Gastroesophageal sphincter (tissue), 4 donors: ENCODE measurements around the gene ADCY9. TPM values are rescaled to one million over a fixed set of nuclear protein-coding genes. Genes with fewer than 3 reads are reported as not detected.
"Not testable (repeated sequence)": the region's sequence is repeated elsewhere in the genome, so short reads cannot be mapped to it uniquely, and the experiment has no call there.

Experiments
- ATAC-seq: fragments of 150-250 bp; one replicate; pipeline ENCODE4 v1.9.1; 2016; ENCODE audit warnings: mild to moderate bottlenecking, moderate library complexity
- H3K27ac ChIP-seq, 4 donors: fragments of 200-600 bp; sonication (generic) in 3 of 4; 1 replicate in 3 of 4; 2 replicates in 1 of 4; pipeline ENCODE4 v1.5.1; 2016 to 2019
- H3K27me3 ChIP-seq: fragments of 200-600 bp; sonication (generic); one replicate; pipeline ENCODE4 v1.5.1; 2019
- H3K36me3 ChIP-seq, 2 donors: fragments of 200-600 bp; sonication (generic); one replicate each; pipeline ENCODE4 v1.5.1; 2019; ENCODE audit warnings: control low read depth in 1 of 2
- H3K4me1 ChIP-seq, 3 donors: fragments of 200-600 bp; sonication (generic); 1 replicate in 2 of 3; 2 replicates in 1 of 3; pipeline ENCODE4 v1.5.1; 2016 to 2019; ENCODE audit warnings: control low read depth in 2 of 3
- H3K4me3 ChIP-seq, 2 donors: fragments of 200-600 bp; sonication (generic); one replicate each; pipeline ENCODE4 v1.5.1; 2019; ENCODE audit warnings: mild to moderate bottlenecking in 1 of 2, moderate library complexity in 1 of 2
- H3K9me3 ChIP-seq, 3 donors: fragments of 200-600 bp; sonication (generic); one replicate each; pipeline ENCODE4 v1.5.1; 2017 to 2019; ENCODE audit warnings: control low read depth in 2 of 3
- CTCF ChIP-seq, 4 experiments: fragments of 200-600 bp in 2 of 4; fragments of 450-650 bp in 2 of 4; sonication (generic) in 1 of 4; IDR thresholded peaks; one replicate each; pipeline ENCODE4 v1.5.1; 2017 to 2019; ENCODE audit warnings: antibody characterized with exemption in 4 of 4, mild to moderate bottlenecking in 2 of 4, moderate library complexity in 2 of 4
- EP300 ChIP-seq: sonication (generic); formaldehyde crosslinking; IDR thresholded peaks from one replicate; pipeline ENCODE4 v1.6.1; 2017; ENCODE audit warnings: antibody characterized with exemption, mild to moderate bottlenecking
- POLR2A ChIP-seq, 2 donors: fragments of 450-650 bp; IDR thresholded peaks; one replicate each; pipeline ENCODE4 v1.6.1; 2017; ENCODE audit warnings: antibody characterized with exemption in 2 of 2, mild to moderate bottlenecking in 2 of 2, moderate library complexity in 1 of 2
- POLR2AphosphoS5 ChIP-seq: sonication (generic); formaldehyde crosslinking; IDR thresholded peaks from one replicate; pipeline ENCODE4 v1.6.1; 2017; ENCODE audit warnings: antibody characterized with exemption
- WGBS, 2 donors: methylation state at CpG; one replicate each; pipeline ENCODE4 v1.1.5; 2018; ENCODE audit warnings: low coverage in 1 of 2; 5-methylcytosine and 5-hydroxymethylcytosine counted together
- total RNA-seq, 4 donors: library from RNA; depleted of rRNA; stranded (reverse); fragments of >200 nt; gene quantifications; one replicate each; pipeline ENCODE4 v1.1.0, GENCODE V29; 2016

Gene ADCY9
- total RNA-seq, 4 donors from 2014 or later, result 33.0 to 83.5 (median 43.4) TPM

GRCh38 chr16:3938843-3939624 is 177.2 kb downstream of the ADCY9 start:
- H3K36me3 ChIP-seq, result no peaks in the 10 kb centered on the region
- H3K4me1 ChIP-seq, result peaks cover 0 to 12% (median 4%) of the 10 kb centered on the region in 3 donors
- peak; percentile 72 to 96 (median 84) for TF ChIP-seq CTCF (IDR thresholded peaks at IDR 0.05)
- no peak for TF ChIP-seq POLR2AphosphoS5
- WGBS, 2 donors, result 2 to 21% methylated on average over 8 to 17 of the region's 43 CpGs
- H3K4me3 ChIP-seq, result peak overlapping the region; percentile 29 to 54
- ATAC-seq, result peak; percentile 79
- no peaks in the 10 kb centered on the region for H3K9me3 ChIP-seq
- peak overlapping the region in 1 of 4 donors; percentile 45 for H3K27ac ChIP-seq
- no peaks in the 10 kb centered on the region for H3K27me3 ChIP-seq

GRCh38 chr16:3938471-3938842 is 177.8 kb downstream of the ADCY9 start:
- Histone ChIP-seq H3K27ac (no peak overlapping the region), H3K36me3 (no peaks in the 10 kb centered on the region), H3K4me3 (peak overlapping the region; percentile 29 to 54), H3K27me3 (no peaks in the 10 kb centered on the region), H3K9me3 (no peaks in the 10 kb centered on the region), H3K4me1 (peaks cover 0 to 12% (median 4%) of the 10 kb centered on the region in 3 donors)
- TF ChIP-seq CTCF (IDR thresholded peaks at IDR 0.05) (no peak), POLR2A (IDR thresholded peaks at IDR 0.05) (no peak), POLR2AphosphoS5 (no peak), EP300 (no peak)
- no peak for ATAC-seq
- WGBS, 2 donors, result 29% methylated on average over 7 of the region's 19 CpGs; no CpG with 5 or more reads in 1 of the 2 donors

GRCh38 chr16:3937066-3937875 is 179.0 kb downstream of the ADCY9 start:
- no peak for TF ChIP-seq POLR2AphosphoS5
- H3K27me3 ChIP-seq, result no peaks in the 10 kb centered on the region
- WGBS, 2 donors, result 77 to 94% methylated on average over 5 to 6 of the region's 13 CpGs

GRCh38 chr16:3935921-3936320 is 180.3 kb downstream of the ADCY9 start:
- no peak for TF ChIP-seq CTCF (IDR thresholded peaks at IDR 0.05)
- TF ChIP-seq POLR2AphosphoS5, result no peak
- TF ChIP-seq POLR2A (IDR thresholded peaks at IDR 0.05), result no peak
- TF ChIP-seq EP300, result no peak
- ATAC-seq, result no peak
- WGBS, 2 donors, result 100% methylated on average over 1 to 2 of the region's 4 CpGs

More at GRCh38 chr16:3937066-3937875, 179.0 kb downstream of the ADCY9 start:
- ATAC-seq, result no peak
- Histone ChIP-seq H3K9me3 (no peaks in the 10 kb centered on the region), H3K36me3 (no peaks in the 10 kb centered on the region), H3K4me3 (no peak overlapping the region), H3K27ac (no peak overlapping the region), H3K4me1 (peaks cover 0 to 12% (median 4%) of the 10 kb centered on the region in 3 donors)

GRCh38 chr16:3934491-3935181 is 181.6 kb downstream of the ADCY9 start:
- WGBS, 2 donors, result 71 to 81% methylated on average over 5 to 12 of the region's 13 CpGs

More at GRCh38 chr16:3935921-3936320, 180.3 kb downstream of the ADCY9 start:
- Histone ChIP-seq H3K27ac (no peak overlapping the region), H3K4me3 (no peak overlapping the region), H3K27me3 (no peaks in the 10 kb centered on the region), H3K4me1 (peaks cover 0 to 12% (median 4%) of the 10 kb centered on the region in 3 donors), H3K36me3 (no peaks in the 10 kb centered on the region), H3K9me3 (no peaks in the 10 kb centered on the region)

GRCh38 chr16:3927147-3927546 is 189.1 kb downstream of the ADCY9 start:
- not testable (repeated sequence) for H3K27ac ChIP-seq, H3K36me3 ChIP-seq, H3K4me1 ChIP-seq, ATAC-seq, H3K4me3 ChIP-seq, H3K9me3 ChIP-seq, H3K27me3 ChIP-seq
- WGBS, 2 donors, result 86 to 100% methylated on average over 1 to 2 of the region's 2 CpGs

More at GRCh38 chr16:3934491-3935181, 181.6 kb downstream of the ADCY9 start:
- H3K4me1 ChIP-seq, result peaks cover 0 to 12% (median 4%) of the 10 kb centered on the region in 3 donors
- TF ChIP-seq EP300 (no peak), POLR2AphosphoS5 (no peak), POLR2A (IDR thresholded peaks at IDR 0.05) (no peak), CTCF (IDR thresholded peaks at IDR 0.05) (no peak)
- no peaks in the 10 kb centered on the region for H3K9me3 ChIP-seq
- no peaks in the 10 kb centered on the region for H3K36me3 ChIP-seq
- no peak overlapping the region for H3K27ac ChIP-seq
- H3K27me3 ChIP-seq, result no peaks in the 10 kb centered on the region
- no peak overlapping the region for H3K4me3 ChIP-seq
- no peak for ATAC-seq
